ENCODE measurements around the gene TM9SF3. TPM values are rescaled to one million over a fixed set of nuclear protein-coding genes. Genes with fewer than 3 reads are reported as not detected.

The TM9SF3 gene
- total RNA-seq, 2 donors from 2014 or later: 73.7 to 75.2 TPM

DNA sequence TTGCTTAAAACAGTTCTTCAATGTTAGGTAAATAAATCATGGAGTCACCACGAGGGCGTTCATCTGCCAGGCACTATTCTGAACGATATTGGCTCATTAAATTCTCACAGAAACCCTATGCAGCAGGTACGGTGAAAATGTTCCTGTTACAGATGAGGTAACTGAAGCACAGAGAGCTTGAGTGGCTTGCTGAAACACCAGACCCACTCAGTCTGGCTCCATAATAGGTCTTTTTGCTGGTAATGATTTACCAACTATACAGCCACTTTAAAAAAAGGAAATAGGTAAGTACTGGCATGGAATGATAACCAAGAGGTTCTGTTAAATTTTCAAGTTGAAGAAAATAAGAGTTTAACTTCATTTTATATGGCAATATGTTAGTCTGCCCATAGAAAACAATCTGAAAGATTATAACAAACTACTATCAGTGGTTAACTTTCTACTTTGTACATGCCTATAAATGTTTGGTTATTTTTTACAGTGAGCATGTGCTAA is 1.3 kb upstream of the TM9SF3 start:
- H3K4me1 ChIP-seq: peaks cover 34% of the 10 kb centered on the region
- DNase-seq (peak in 2 of 4 donors; percentile 22 to 28), ATAC-seq (no peak)
- H3K27me3 ChIP-seq: no peaks in the 10 kb centered on the region
- WGBS, 2 donors: 2 to 4% methylated on average over 4 of the region's 4 CpGs
- no peak overlapping the region for H3K4me3 ChIP-seq
- no peaks in the 10 kb centered on the region for H3K36me3 ChIP-seq (replicated peaks in 1 of 2; ENCODE audit: insufficient read depth in 1 of 2, low read depth in 2 of 2)
- TF ChIP-seq, protein P1, sequence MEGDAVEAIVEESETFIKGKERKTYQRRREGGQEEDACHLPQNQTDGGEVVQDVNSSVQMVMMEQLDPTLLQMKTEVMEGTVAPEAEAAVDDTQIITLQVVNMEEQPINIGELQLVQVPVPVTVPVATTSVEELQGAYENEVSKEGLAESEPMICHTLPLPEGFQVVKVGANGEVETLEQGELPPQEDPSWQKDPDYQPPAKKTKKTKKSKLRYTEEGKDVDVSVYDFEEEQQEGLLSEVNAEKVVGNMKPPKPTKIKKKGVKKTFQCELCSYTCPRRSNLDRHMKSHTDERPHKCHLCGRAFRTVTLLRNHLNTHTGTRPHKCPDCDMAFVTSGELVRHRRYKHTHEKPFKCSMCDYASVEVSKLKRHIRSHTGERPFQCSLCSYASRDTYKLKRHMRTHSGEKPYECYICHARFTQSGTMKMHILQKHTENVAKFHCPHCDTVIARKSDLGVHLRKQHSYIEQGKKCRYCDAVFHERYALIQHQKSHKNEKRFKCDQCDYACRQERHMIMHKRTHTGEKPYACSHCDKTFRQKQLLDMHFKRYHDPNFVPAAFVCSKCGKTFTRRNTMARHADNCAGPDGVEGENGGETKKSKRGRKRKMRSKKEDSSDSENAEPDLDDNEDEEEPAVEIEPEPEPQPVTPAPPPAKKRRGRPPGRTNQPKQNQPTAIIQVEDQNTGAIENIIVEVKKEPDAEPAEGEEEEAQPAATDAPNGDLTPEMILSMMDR (IDR thresholded peaks at IDR 0.05): no peak
- peak in 2 of 3 donors; percentile 43 to 44 for TF ChIP-seq POLR2A (IDR thresholded peaks at IDR 0.05)
- intact Hi-C loops (cut with DNase I): no loop called here
- H3K9me3 ChIP-seq: no peaks in the 10 kb centered on the region
- peak overlapping the region; percentile 97 to 99 (median 98) for H3K27ac ChIP-seq

- peak; percentile 73 to 81 (median 75) for DNase-seq
- Histone ChIP-seq H3K36me3 (replicated peaks in 1 of 2; ENCODE audit: insufficient read depth in 1 of 2, low read depth in 2 of 2) (no peaks in the 10 kb centered on the region), H3K27ac (peak overlapping the region; percentile 97 to 99 (median 98)), H3K27me3 (no peaks in the 10 kb centered on the region), H3K4me1 (peaks cover 41% of the 10 kb centered on the region), H3K9me3 (no peaks in the 10 kb centered on the region), H3K4me3 (peak overlapping the region; percentile 18 to 25)
- WGBS, 2 donors: 1 to 2% methylated on average over 15 to 25 of the region's 25 CpGs
- TF ChIP-seq, protein P1 (IDR thresholded peaks at IDR 0.05): peak in 1 of 7 experiments; percentile 9
- TF ChIP-seq POLR2A (IDR thresholded peaks at IDR 0.05): peak in 2 of 3 donors; percentile 49 to 64
- intact Hi-C loops (cut with DNase I): no loop called here
- ATAC-seq: peak; percentile 56
Measured at GRCh38 chr10:96587264-96588059, 650 bp upstream of the TM9SF3 start.

DNA sequence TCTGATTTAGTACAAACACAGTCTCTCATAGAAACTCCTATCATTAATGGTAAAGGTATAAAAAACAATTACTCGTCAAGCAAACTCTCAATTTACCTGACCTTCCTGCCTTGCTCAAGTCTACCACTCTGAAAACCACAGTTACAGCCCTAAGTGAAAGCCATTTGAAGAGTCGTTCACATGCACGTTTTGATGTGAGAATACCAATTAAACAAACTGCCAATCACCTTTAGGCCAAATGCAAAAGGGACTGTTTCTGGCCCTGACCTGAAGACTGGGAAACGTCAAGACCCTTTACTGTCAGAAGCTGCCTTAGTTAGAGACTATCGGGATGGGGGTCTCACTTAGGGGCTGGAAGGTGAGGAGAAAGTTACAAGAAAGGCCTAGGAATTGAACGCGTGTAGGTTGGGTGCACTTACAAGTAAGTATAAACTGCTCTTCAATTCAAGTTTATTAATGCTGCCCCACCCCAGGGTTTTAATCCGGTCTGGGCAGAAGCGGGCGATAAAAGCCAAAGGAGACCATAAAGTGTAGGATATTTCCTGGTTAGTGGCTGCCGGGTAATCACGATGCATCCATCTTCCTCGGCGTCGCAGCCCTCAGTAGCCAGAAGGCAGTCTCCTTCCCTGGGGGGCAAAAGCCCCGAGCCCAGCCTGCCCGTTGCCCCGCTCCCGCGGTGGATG is 935 bp downstream of the TM9SF3 start:
- peaks cover 55% of the 10 kb centered on the region for H3K4me1 ChIP-seq
- intact Hi-C loops (cut with DNase I): no loop called here
- no peaks in the 10 kb centered on the region for H3K27me3 ChIP-seq
- no peaks in the 10 kb centered on the region for H3K9me3 ChIP-seq
- peak overlapping the region; percentile 77 to 86 for H3K4me3 ChIP-seq
- peak overlapping the region; percentile 97 to 99 (median 98) for H3K27ac ChIP-seq
- H3K36me3 ChIP-seq (replicated peaks in 1 of 2; ENCODE audit: insufficient read depth in 1 of 2, low read depth in 2 of 2): no peaks in the 10 kb centered on the region
- ATAC-seq (peak; percentile 12), DNase-seq (peak in 1 of 4 donors; percentile 35)
- WGBS, 2 donors: 1% methylated on average over 20 of the region's 20 CpGs
- TF ChIP-seq POLR2A (IDR thresholded peaks at IDR 0.05): no peak
- TF ChIP-seq, protein P1 (IDR thresholded peaks at IDR 0.05): no peak

DNA sequence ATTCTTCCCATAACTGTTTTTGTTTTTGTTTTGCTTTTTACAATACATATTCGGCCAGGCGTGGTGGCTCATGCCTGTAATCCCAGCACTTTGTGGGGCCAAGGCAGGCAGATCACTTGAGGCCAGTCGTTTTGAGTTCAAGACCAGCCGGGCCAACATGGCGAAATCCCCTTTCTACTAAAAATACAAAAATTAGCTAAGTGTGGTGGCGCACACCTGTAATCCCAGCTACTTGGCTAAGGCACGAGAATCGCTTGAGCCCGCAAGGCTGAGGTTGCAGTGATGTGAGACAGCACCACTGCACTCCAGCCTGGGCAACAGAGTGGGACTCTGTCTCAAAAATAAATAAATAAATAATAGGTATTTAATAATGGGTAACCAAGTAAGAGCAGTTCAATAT is 2.3 kb downstream of the TM9SF3 start:
- TF ChIP-seq, protein P1 (IDR thresholded peaks at IDR 0.05): no peak
- Histone ChIP-seq H3K9me3 (no peaks in the 10 kb centered on the region), H3K36me3 (replicated peaks in 1 of 2; ENCODE audit: insufficient read depth in 1 of 2, low read depth in 2 of 2) (no peaks in the 10 kb centered on the region), H3K27ac (no peak overlapping the region), H3K4me1 (peaks cover 69% of the 10 kb centered on the region), H3K27me3 (no peaks in the 10 kb centered on the region), H3K4me3 (no peak overlapping the region)
- intact Hi-C loops (cut with DNase I): no loop called here
- DNase-seq: peak in 1 of 4 donors; percentile 18
- WGBS, 2 donors: 78 to 82% methylated on average over 9 of the region's 9 CpGs
- ATAC-seq: no peak

Data from body of pancreas (tissue), 4 donors.